K562 (cell line): Measurements from ENCODE around the gene TMEM207. TPM values are rescaled to one million over a fixed set of nuclear protein-coding genes. Genes with fewer than 3 reads are reported as not detected.

Experiments used
- MEIS2 ChIP-seq: fragments of 450-650 bp; IDR thresholded peaks from 2 replicates; pipeline ENCODE4 v1.6.1; 2014; ENCODE audit warnings: mild to moderate bottlenecking; ENCODE audit not compliant: partially characterized antibody
- polyA plus RNA-seq, 8 experiments: library from polyadenylated mRNA; depleted of rRNA in 4 of 8; stranded (reverse) in 5 of 8; unstranded in 3 of 8; fragments of >200 nt; fragmentation: Nextera tagmentation in 2 of 8; fragmentation: Illumina TruSeq in 1 of 8; extraction: Ambion mirVana in 2 of 8; extraction: Trizol in 1 of 8; gene quantifications; 2 replicates each; pipeline versions ENCODE4 v1.2.1 to v1.2.3, GENCODE V29; 2011 to 2014; ENCODE audit warnings: inconsistent platforms in 1 of 8, missing spikeins in 1 of 8
- total RNA-seq, 7 experiments: library from RNA; depleted of rRNA in 6 of 7; stranded (reverse); fragments of >200 nt in 6 of 7; fragmentation: Illumina TruSeq in 2 of 7; extraction: Trizol in 2 of 7; gene quantifications; 2 replicates each; pipeline versions ENCODE4 v1.2.1 to v1.2.3, GENCODE V29; 2011 to 2021; ENCODE audit warnings: low replicate concordance in 1 of 7
- TF ChIP-seq, protein P1 (sequence below), 2 experiments: fragments of 450-650 bp in 1 of 2; sonication (generic) in 1 of 2; formaldehyde crosslinking in 1 of 2; IDR thresholded peaks; 2 replicates each; pipeline versions ENCODE4 v1.7.1 to v1.9.0; 2016 to 2022; ENCODE audit warnings: inconsistent platforms in 1 of 2, mild to moderate bottlenecking in 1 of 2, missing genetic modification reagents in 1 of 2

TMEM207 gene
- total and polyA plus RNA-seq, 9 of the 15 experiments (the other 6 are each of a cell fraction or from before 2014, with no cell fraction given), result 0.04 to 0.10 (median 0.04) TPM; not detected in 4

DNA sequence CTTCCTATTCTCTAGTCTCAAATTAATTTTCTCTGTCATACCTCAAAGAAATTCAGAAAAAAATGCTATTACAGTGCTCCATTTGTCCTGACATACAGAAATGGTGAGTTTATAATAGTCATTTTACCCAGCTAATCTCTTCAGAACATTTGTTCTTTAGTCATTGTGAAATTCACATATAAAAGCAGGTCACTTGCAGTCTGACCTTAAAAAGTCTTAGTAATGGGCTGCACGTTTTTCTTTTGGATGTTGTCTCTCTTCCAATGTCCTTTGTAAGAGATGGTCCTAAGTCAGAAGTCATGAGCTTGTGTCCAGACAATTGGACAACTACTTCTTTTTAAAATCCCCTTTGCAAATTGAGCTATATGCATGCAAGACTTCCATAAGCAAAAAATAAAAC lies 47.2 kb upstream of the TMEM207 start (continued):
- TF ChIP-seq, protein P1, sequence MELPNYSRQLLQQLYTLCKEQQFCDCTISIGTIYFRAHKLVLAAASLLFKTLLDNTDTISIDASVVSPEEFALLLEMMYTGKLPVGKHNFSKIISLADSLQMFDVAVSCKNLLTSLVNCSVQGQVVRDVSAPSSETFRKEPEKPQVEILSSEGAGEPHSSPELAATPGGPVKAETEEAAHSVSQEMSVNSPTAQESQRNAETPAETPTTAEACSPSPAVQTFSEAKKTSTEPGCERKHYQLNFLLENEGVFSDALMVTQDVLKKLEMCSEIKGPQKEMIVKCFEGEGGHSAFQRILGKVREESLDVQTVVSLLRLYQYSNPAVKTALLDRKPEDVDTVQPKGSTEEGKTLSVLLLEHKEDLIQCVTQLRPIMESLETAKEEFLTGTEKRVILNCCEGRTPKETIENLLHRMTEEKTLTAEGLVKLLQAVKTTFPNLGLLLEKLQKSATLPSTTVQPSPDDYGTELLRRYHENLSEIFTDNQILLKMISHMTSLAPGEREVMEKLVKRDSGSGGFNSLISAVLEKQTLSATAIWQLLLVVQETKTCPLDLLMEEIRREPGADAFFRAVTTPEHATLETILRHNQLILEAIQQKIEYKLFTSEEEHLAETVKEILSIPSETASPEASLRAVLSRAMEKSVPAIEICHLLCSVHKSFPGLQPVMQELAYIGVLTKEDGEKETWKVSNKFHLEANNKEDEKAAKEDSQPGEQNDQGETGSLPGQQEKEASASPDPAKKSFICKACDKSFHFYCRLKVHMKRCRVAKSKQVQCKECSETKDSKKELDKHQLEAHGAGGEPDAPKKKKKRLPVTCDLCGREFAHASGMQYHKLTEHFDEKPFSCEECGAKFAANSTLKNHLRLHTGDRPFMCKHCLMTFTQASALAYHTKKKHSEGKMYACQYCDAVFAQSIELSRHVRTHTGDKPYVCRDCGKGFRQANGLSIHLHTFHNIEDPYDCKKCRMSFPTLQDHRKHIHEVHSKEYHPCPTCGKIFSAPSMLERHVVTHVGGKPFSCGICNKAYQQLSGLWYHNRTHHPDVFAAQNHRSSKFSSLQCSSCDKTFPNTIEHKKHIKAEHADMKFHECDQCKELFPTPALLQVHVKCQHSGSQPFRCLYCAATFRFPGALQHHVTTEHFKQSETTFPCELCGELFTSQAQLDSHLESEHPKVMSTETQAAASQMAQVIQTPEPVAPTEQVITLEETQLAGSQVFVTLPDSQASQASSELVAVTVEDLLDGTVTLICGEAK (IDR thresholded peaks at IDR 0.05), result no peak
- TF ChIP-seq, protein P1 (CRISPR knock-in tag; IDR thresholded peaks at IDR 0.05), result no peak
- TF ChIP-seq MEIS2, result no peak
